ENCODE measurements around the gene RHBDL1.

The RHBDL1 gene

GRCh38 chr16:718389-718788, 42.9 kb downstream of the RHBDL1 start:
- no peak overlapping the region for H3K4me3 ChIP-seq (replicated peaks in 1 of 2; ENCODE audit: low read depth in 2 of 2, low read length in 2 of 2)
- no peak for DNase-seq (ENCODE audit: low read depth in 2 of 2)
- TF ChIP-seq CTCF (IDR thresholded peaks at IDR 0.05; ENCODE audit: low read depth, low read length), result no peak

GRCh38 chr16:718922-719321, 43.5 kb downstream of the RHBDL1 start:
- DNase-seq (ENCODE audit: low read depth in 2 of 2), result no peak
- no peak overlapping the region for H3K4me3 ChIP-seq (replicated peaks in 1 of 2; ENCODE audit: low read depth in 2 of 2, low read length in 2 of 2)
- no peak for TF ChIP-seq CTCF (IDR thresholded peaks at IDR 0.05; ENCODE audit: low read depth, low read length)

GRCh38 chr16:719815-720446, 44.5 kb downstream of the RHBDL1 start:
- H3K4me3 ChIP-seq (replicated peaks in 1 of 2; ENCODE audit: low read depth in 2 of 2, low read length in 2 of 2), result peak overlapping the region; percentile 76 to 77
- DNase-seq (ENCODE audit: low read depth in 2 of 2), result no peak

GRCh38 chr16:720447-720989, 45.0 kb downstream of the RHBDL1 start:
- peak overlapping the region; percentile 76 to 77 for H3K4me3 ChIP-seq (replicated peaks in 1 of 2; ENCODE audit: low read depth in 2 of 2, low read length in 2 of 2)
- no peak for TF ChIP-seq CTCF (IDR thresholded peaks at IDR 0.05; ENCODE audit: low read depth, low read length)
- DNase-seq (ENCODE audit: low read depth in 2 of 2), result peak; percentile 63 to 80

More at GRCh38 chr16:719815-720446, 44.5 kb downstream of the RHBDL1 start:
- TF ChIP-seq CTCF (IDR thresholded peaks at IDR 0.05; ENCODE audit: low read depth, low read length), result peak; percentile 29

GRCh38 chr16:720990-721764, 45.7 kb downstream of the RHBDL1 start, which contains the start of gene ANTKMT:
Gene ANTKMT, plus strand, starts transcription at chr16:721146. Its CDS starts 129 bp downstream, at chr16:721275.
- peak; percentile 62 to 79 for DNase-seq (ENCODE audit: low read depth in 2 of 2)
- TF ChIP-seq CTCF (IDR thresholded peaks at IDR 0.05; ENCODE audit: low read depth, low read length), result no peak
- H3K4me3 ChIP-seq (replicated peaks in 1 of 2; ENCODE audit: low read depth in 2 of 2, low read length in 2 of 2), result peak within 1 kb of the TSS; percentile 76 to 77

- DNase-seq (ENCODE audit: low read depth in 2 of 2), result no peak
- TF ChIP-seq CTCF (IDR thresholded peaks at IDR 0.05; ENCODE audit: low read depth, low read length), result no peak
- H3K4me3 ChIP-seq (replicated peaks in 1 of 2; ENCODE audit: low read depth in 2 of 2, low read length in 2 of 2), result peak overlapping the region; percentile 41 to 77
These were observed 46.5 kb downstream of the RHBDL1 start for GRCh38 chr16:721765-722540.
